IMR-90 (cell line): ENCODE results near the gene UQCRC2. TPM values are rescaled to one million over a fixed set of nuclear protein-coding genes. Genes with fewer than 3 reads are reported as not detected.

Source experiments
- ATAC-seq: fragments of 200-7000 bp; cut with Tn5 transposase; 2 replicates; pipeline ENCODE4 v1.9.1; 2020; ENCODE audit warnings: low read depth, mild to moderate bottlenecking, moderate library complexity
- BruUV-seq: library from RNA; stranded (reverse); fragments of 400-500 nt; replicated peaks from 2 replicates; lab custom pipeline; 2021; lab: Mats Ljungman, UMichigan
- CTCF ChIA-PET: fragments of 300-600 bp; formaldehyde crosslinking; extraction: SDS; loops from one replicate; lab custom pipeline; 2021; ENCODE audit warnings: antibody characterized with exemption; lab: Yijun Ruan, JAX
- POLR2A ChIA-PET: fragments of 300-600 bp; sonication (Branson Sonifier 250); formaldehyde crosslinking; loops from one replicate; lab custom pipeline; 2022; ENCODE audit warnings: antibody characterized with exemption; ENCODE audit not compliant: unreplicated experiment; lab: Charles Lee
- DNase-seq: peaks from one replicate; pipeline ENCODE4 v3.0.0; 2013
- H2AFZ ChIP-seq: replicated peaks from 2 replicates; pipeline ENCODE3; 2013; ENCODE audit warnings: low read length, mild to moderate bottlenecking; ENCODE audit not compliant: poor library complexity
- H2AK5ac ChIP-seq: 2 replicates; pipeline ENCODE4 v1.6.1; 2013; ENCODE audit warnings: low read depth, low read length, inconsistent platforms
- H2AK9ac ChIP-seq: replicated peaks from 2 replicates; pipeline ENCODE3; 2013; ENCODE audit warnings: mild to moderate bottlenecking, low read depth, low read length, moderate library complexity; ENCODE audit not compliant: poor library complexity
- H2BK120ac ChIP-seq: 2 replicates; pipeline ENCODE4 v1.6.1; 2013; ENCODE audit warnings: low read depth, low read length, inconsistent platforms
- H2BK15ac ChIP-seq: 3 replicates; pipeline ENCODE4 v1.6.1; 2013; ENCODE audit warnings: low read depth, low read length, inconsistent platforms
- H2BK20ac ChIP-seq: 2 replicates; pipeline ENCODE4 v1.6.1; 2013; ENCODE audit warnings: low read depth, mild to moderate bottlenecking, inconsistent platforms, low read length, moderate library complexity
- H2BK5ac ChIP-seq: 2 replicates; pipeline ENCODE4 v1.6.1; 2013; ENCODE audit warnings: mild to moderate bottlenecking, low read depth, low read length, inconsistent platforms; ENCODE audit not compliant: poor library complexity, severe bottlenecking
- H3K14ac ChIP-seq: replicated peaks from 2 replicates; pipeline ENCODE4 v1.6.1; 2013; ENCODE audit warnings: low read depth, low read length, inconsistent platforms
- H3K18ac ChIP-seq: 2 replicates; pipeline ENCODE4 v1.6.1; 2013; ENCODE audit warnings: low read depth, low read length, control low read depth
- H3K23ac ChIP-seq: 2 replicates; pipeline ENCODE4 v1.6.1; 2013; ENCODE audit warnings: low read depth, low read length, inconsistent platforms
- H3K27ac ChIP-seq: 2 replicates; pipeline ENCODE4 v1.5.1; 2013; ENCODE audit warnings: mild to moderate bottlenecking, control low read depth, low read length; ENCODE audit not compliant: insufficient read depth
- H3K27me3 ChIP-seq: 2 replicates; pipeline ENCODE4 v1.6.1; 2013; ENCODE audit warnings: low read length; ENCODE audit not compliant: control insufficient read depth, insufficient read depth
- H3K36me3 ChIP-seq: 2 replicates; pipeline ENCODE4 v1.6.1; 2013; ENCODE audit warnings: low read length, mixed read lengths; ENCODE audit not compliant: control insufficient read depth, insufficient read depth
- H3K4ac ChIP-seq: 2 replicates; pipeline ENCODE4 v1.6.1; 2013; ENCODE audit warnings: low read depth, low read length, inconsistent platforms
- H3K4me1 ChIP-seq: 2 replicates; pipeline ENCODE4 v1.6.1; 2013; ENCODE audit warnings: low read length, mixed read lengths; ENCODE audit not compliant: control insufficient read depth, insufficient read depth
- H3K4me2 ChIP-seq: 2 replicates; pipeline ENCODE4 v1.6.1; 2013; ENCODE audit warnings: low read depth, mild to moderate bottlenecking, control low read depth, low read length, moderate library complexity
- H3K4me3 ChIP-seq: 2 replicates; pipeline ENCODE4 v1.5.1; 2013; ENCODE audit warnings: low read depth, mild to moderate bottlenecking, control low read depth, low read length, moderate library complexity; ENCODE audit not compliant: insufficient read depth
- H3K56ac ChIP-seq: 2 replicates; pipeline ENCODE4 v1.6.1; 2013; ENCODE audit warnings: low read length, inconsistent platforms; ENCODE audit not compliant: insufficient read depth; ENCODE audit errors: extremely low read depth
- H3K79me1 ChIP-seq, 2 experiments: 2 replicates each; pipeline ENCODE4 v1.6.1; 2013; ENCODE audit warnings: low read length in 2 of 2, inconsistent platforms in 1 of 2, low read depth in 1 of 2
- H3K9ac ChIP-seq: 2 replicates; pipeline ENCODE4 v1.6.1; 2013; ENCODE audit warnings: low read depth, low read length, control low read depth
- H3K9me1 ChIP-seq: 2 replicates; pipeline ENCODE4 v1.6.1; 2013; ENCODE audit warnings: low read length, inconsistent platforms; ENCODE audit not compliant: insufficient read depth
- H3K9me3 ChIP-seq: 2 replicates; pipeline ENCODE4 v1.6.1; 2013; ENCODE audit warnings: low read length; ENCODE audit not compliant: control insufficient read depth, insufficient read depth
- H4K20me1 ChIP-seq: 2 replicates; pipeline ENCODE4 v1.6.1; 2013; ENCODE audit warnings: low read length, inconsistent platforms; ENCODE audit not compliant: insufficient read depth
- H4K5ac ChIP-seq: 2 replicates; pipeline ENCODE4 v1.6.1; 2013; ENCODE audit warnings: mild to moderate bottlenecking, low read depth, low read length, control low read depth
- H4K8ac ChIP-seq, 2 experiments: 2 replicates each; pipeline ENCODE4 v1.6.1; 2013; ENCODE audit warnings: low read depth in 2 of 2, low read length in 2 of 2, control low read depth in 1 of 2, inconsistent platforms in 1 of 2
- H4K91ac ChIP-seq: 2 replicates; pipeline ENCODE4 v1.6.1; 2013; ENCODE audit warnings: low read depth, low read length, inconsistent platforms; ENCODE audit not compliant: insufficient read depth
- FOS ChIP-seq: fragments of 150-350 bp; IDR thresholded peaks from 2 replicates; pipeline ENCODE4 v1.6.1; 2016; ENCODE audit warnings: low read depth, low read length
- MAFK ChIP-seq: IDR thresholded peaks from 2 replicates; pipeline ENCODE4 v1.6.1; 2012; ENCODE audit warnings: low read depth, low read length, improper control_type of control experiment
- MAZ ChIP-seq: IDR thresholded peaks from 2 replicates; pipeline ENCODE4 v1.6.1; 2012; ENCODE audit warnings: low read depth, mild to moderate bottlenecking, low read length, improper control_type of control experiment, moderate library complexity, borderline replicate concordance
- NFE2L2 ChIP-seq: fragments of 150-350 bp; IDR thresholded peaks from 2 replicates; pipeline ENCODE4 v1.6.1; 2016; ENCODE audit warnings: low read depth, mild to moderate bottlenecking, low read length
- RAD21 ChIP-seq: IDR thresholded peaks from 2 replicates; pipeline ENCODE4 v1.6.1; 2012; ENCODE audit warnings: low read length, improper control_type of control experiment
- RCOR1 ChIP-seq: IDR thresholded peaks from 2 replicates; pipeline ENCODE4 v1.6.1; 2012; ENCODE audit warnings: mild to moderate bottlenecking, low read length, improper control_type of control experiment; ENCODE audit not compliant: insufficient replicate concordance
- USF2 ChIP-seq: fragments of 150-350 bp; IDR thresholded peaks from 2 replicates; pipeline ENCODE4 v1.6.1; 2017; ENCODE audit warnings: mild to moderate bottlenecking, antibody characterized with exemption, low read length, low read depth
- WGBS, 2 experiments: methylation state at CpG; one replicate each; pipeline versions ENCODE4 v1.1.5 to v1.1.7; 2013; ENCODE audit warnings: missing lambda C conversion rate in 2 of 2; ENCODE audit not compliant: insufficient read length in 1 of 2; ENCODE audit errors: extremely low coverage in 2 of 2; 5-methylcytosine and 5-hydroxymethylcytosine counted together
- dilution Hi-C: fragments of 300-500 bp; cut with HindIII; formaldehyde crosslinking; loops from one replicate; pipeline ENCODE4 v1.14.3; 2018; ENCODE audit warnings: low sequenced_read_pairs; ENCODE audit not compliant: unreplicated experiment
- in situ Hi-C: fragments of 300-500 bp; cut with MboI; formaldehyde crosslinking; loops from 3 replicates; pipeline ENCODE4 v1.14.3; 2019; ENCODE audit warnings: low sequenced_read_pairs, inconsistent platforms, mixed read lengths
- intact Hi-C: fragments of 100-400 bp; cut with micrococcal nuclease; formaldehyde crosslinking; loops from 2 replicates; pipeline ENCODE4 v1.10.0; 2022
- polyA plus RNA-seq, 3 experiments: library from polyadenylated mRNA; depleted of rRNA; stranded (reverse); fragments of >200 nt; gene quantifications; 2 replicates each; pipeline ENCODE4 v1.2.3, GENCODE V29; 2012; ENCODE audit warnings: low replicate concordance in 1 of 3
- total RNA-seq: library from RNA; depleted of rRNA; stranded (reverse); fragments of >200 nt; gene quantifications from 2 replicates; pipeline ENCODE4 v1.2.3, GENCODE V29; 2012; rRNA removed

The UQCRC2 gene
- total and polyA plus RNA-seq, 2 of the 4 experiments (the other 2 are of a cell fraction): 191 to 284 TPM

GRCh38 chr16:22031483-22032083 lies 78.4 kb downstream of the UQCRC2 start:
- no peak overlapping the region for H3K4me3 ChIP-seq
- no peaks in the 10 kb centered on the region for H3K27me3 ChIP-seq
- no peak overlapping the region for H3K4me2 ChIP-seq
- dilution Hi-C loops (no loop called here), intact Hi-C loops (no loop called here), in situ Hi-C loops (no loop called here)
- DNase-seq (no peak), ATAC-seq (no peak)
- H4K8ac ChIP-seq: no peak overlapping the region
- H2BK15ac ChIP-seq: no peak overlapping the region
- POLR2A ChIA-PET: no interaction called here
- peaks cover 6% of the 10 kb centered on the region; the same call in 1 of the 2 replicates for H3K36me3 ChIP-seq
- no peak overlapping the region for H2BK5ac ChIP-seq
- no peak overlapping the region for H2AFZ ChIP-seq
- no peak overlapping the region; the same call in 1 of the 2 replicates for H3K14ac ChIP-seq
- H3K9ac ChIP-seq: no peak overlapping the region
- no peak overlapping the region for H2BK120ac ChIP-seq
- H4K5ac ChIP-seq: no peak overlapping the region
- no peak overlapping the region for H4K91ac ChIP-seq
- H3K56ac ChIP-seq: no peak overlapping the region
- no peak overlapping the region for H2AK5ac ChIP-seq
- no peak overlapping the region for H2AK9ac ChIP-seq
- peaks cover 8% of the 10 kb centered on the region for H3K4me1 ChIP-seq
- H3K23ac ChIP-seq: no peak overlapping the region
- no peak overlapping the region for H3K18ac ChIP-seq
- peaks cover 24 to 62% of the 10 kb centered on the region in 2 experiments for H3K79me1 ChIP-seq
- H3K9me1 ChIP-seq: peaks cover 5% of the 10 kb centered on the region; the same call in 1 of the 2 replicates
- no peaks in the 10 kb centered on the region for H3K9me3 ChIP-seq
- no CpG with 5 or more reads among the region's 2 CpGs for WGBS, 2 experiments
- TF ChIP-seq MAFK (peak; percentile 79), USF2 (no peak), MAZ (no peak), RAD21 (no peak), NFE2L2 (peak; percentile 95), RCOR1 (no peak), FOS (no peak)
- H3K27ac ChIP-seq: no peak overlapping the region
- no peak overlapping the region for H3K4ac ChIP-seq
- H2BK20ac ChIP-seq: no peak overlapping the region
- BruUV-seq: no TSS peak
- peaks cover 3% of the 10 kb centered on the region; the same call in 1 of the 2 replicates for H4K20me1 ChIP-seq
- CTCF ChIA-PET: no interaction called here

Other genes with a start within 250 kb of the UQCRC2 start
- 11.1 and 13.3 TPM in 2 replicates for gene NPIPB4, start 95.6 kb upstream of the UQCRC2 start, total RNA-seq
- gene NPIPB4, start 95.6 kb upstream of the UQCRC2 start, polyA plus RNA-seq (2012; rRNA removed): 18.7 and 28.3 TPM in 2 replicates
- gene PDZD9, start 47.8 kb downstream of the UQCRC2 start, total RNA-seq: not detected in 2 replicates
- gene PDZD9, start 47.8 kb downstream of the UQCRC2 start, polyA plus RNA-seq (2012; rRNA removed): 0.13 TPM in 1 of 2 replicates, not detected in the other
- 16.0 and 16.9 TPM in 2 replicates for gene MOSMO, start 54.8 kb downstream of the UQCRC2 start, total RNA-seq
- gene MOSMO, start 54.8 kb downstream of the UQCRC2 start, polyA plus RNA-seq (2012; rRNA removed): 8.0 and 10.5 TPM in 2 replicates
- gene VWA3A, start 139.2 kb downstream of the UQCRC2 start, total RNA-seq: not detected in 2 replicates
- 0.01 TPM in 1 of 2 replicates, not detected in the other for gene VWA3A, start 139.2 kb downstream of the UQCRC2 start, polyA plus RNA-seq (2012; rRNA removed)
- not detected in 2 replicates for gene SDR42E2, start 209.1 kb downstream of the UQCRC2 start, total RNA-seq
- gene SDR42E2, start 209.1 kb downstream of the UQCRC2 start, polyA plus RNA-seq (2012; rRNA removed): not detected in 2 replicates